HG03565 (cell line): ENCODE results near the gene RXRG.
"Not testable (repeated sequence)": the region's sequence is repeated elsewhere in the genome, so short reads cannot be mapped to it uniquely, and the experiment has no call there.

ENCODE experiments used
- ATAC-seq: cut with Tn5 transposase; IDR thresholded peaks from one replicate; pipeline ENCODE4 v1.9.1; 2021; ENCODE audit warnings: mild to moderate bottlenecking, moderate library complexity; ENCODE audit not compliant: unreplicated experiment

The RXRG gene

GRCh38 chr1:165444897-165445370, at the start of gene RXRG:
Gene RXRG, minus strand, starts transcription at chr1:165445126. Its CDS starts 233 bp downstream, at chr1:165444893.
- no peak for ATAC-seq

GRCh38 chr1:165492845-165493373, 48.0 kb upstream of the RXRG start:
- ATAC-seq = no peak

DNA sequence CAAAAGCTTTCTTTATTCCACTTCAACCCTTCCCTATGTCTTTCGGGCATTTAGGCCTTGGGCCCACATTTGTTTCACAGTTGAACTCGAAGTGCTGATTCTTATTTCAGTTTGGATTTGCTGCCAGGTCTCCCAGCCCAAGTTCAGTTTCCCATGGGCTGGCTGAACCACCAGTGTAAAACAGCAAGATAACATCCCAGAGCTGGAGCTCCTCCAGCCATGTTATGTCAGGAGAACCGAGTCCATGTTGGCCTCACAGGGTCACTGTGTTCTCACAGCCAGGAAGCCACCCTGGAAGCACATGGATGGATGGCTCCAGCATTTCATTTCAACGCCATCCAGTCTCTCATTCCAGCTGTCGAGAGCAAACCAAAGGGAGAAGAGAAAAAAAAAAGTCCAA, 45.2 kb upstream of the RXRG start:
- no peak for ATAC-seq

- no peak for ATAC-seq
These were observed 43.0 kb upstream of the RXRG start for GRCh38 chr1:165487921-165488320.

DNA sequence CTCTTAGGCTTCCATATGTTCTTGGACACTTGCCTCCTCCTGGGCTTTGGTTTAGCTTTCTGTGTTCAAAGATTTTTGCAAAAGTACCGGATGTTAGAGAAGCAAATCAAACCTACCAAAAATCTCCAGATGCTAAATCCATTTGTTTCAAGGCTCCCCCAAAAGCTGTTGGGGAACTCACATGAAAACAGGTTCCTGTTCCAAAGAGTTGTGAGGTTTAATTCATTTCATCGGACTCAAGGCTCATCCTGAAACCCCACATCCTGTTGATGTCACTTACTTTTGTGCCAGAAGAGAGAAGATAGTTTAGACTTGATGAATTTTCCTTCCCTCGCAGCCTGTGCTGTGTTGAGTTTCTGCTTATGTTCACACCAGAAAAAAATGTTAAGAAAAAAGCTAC, 41.7 kb upstream of the RXRG start:
- ATAC-seq = no peak

DNA sequence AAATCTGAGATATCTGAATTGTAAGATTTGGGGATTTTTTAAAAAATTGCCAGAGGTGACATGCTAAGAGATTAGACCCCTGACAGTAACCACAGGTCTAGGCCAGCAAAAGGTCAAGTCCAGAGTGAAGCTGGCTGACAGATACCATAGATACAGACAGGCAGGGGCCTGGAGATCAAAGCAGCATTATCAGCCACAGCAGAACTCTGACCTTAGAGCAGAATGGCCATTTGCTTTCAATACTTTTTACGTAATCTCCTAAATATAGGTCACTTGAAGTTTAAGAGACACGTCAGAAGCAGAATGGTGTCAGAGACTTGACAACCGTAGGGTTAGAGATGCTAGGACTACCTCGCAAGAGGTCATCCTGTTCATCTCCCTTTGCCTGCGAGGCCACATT, 40.8 kb upstream of the RXRG start:
- no peak for ATAC-seq

GRCh38 chr1:165484532-165484931, 39.6 kb upstream of the RXRG start:
- no peak for ATAC-seq

- ATAC-seq = no peak
These were observed 38.5 kb upstream of the RXRG start for GRCh38 chr1:165483412-165483811.

GRCh38 chr1:165481820-165482532, 37.0 kb upstream of the RXRG start:
- no peak for ATAC-seq

- no peak for ATAC-seq
These were observed 31.9 kb upstream of the RXRG start for GRCh38 chr1:165476776-165477175.

DNA sequence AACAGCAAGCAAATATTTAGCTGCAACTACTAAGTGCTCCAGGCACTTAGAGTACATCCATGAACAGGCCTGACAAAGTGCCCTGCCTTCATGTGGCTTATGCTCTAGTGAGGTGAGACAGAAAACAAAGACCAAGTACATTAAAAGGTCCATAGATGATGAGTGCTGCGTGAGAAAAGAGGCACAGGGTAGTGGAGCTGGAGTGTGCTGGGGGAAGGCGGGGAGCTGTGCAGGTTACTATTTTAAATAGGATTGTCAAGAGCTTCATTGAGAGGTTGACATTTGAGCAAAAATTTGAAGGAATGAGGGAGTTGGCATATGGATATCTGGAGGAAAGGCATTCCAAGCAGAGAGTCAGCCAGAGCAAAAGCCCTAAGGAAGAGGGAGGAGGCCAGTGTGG, 29.3 kb upstream of the RXRG start:
- no peak for ATAC-seq

GRCh38 chr1:165473081-165473480, 28.2 kb upstream of the RXRG start:
- no peak for ATAC-seq

GRCh38 chr1:165468726-165469249, 23.9 kb upstream of the RXRG start:
- no peak for ATAC-seq

GRCh38 chr1:165468253-165468652, 23.3 kb upstream of the RXRG start:
- no peak for ATAC-seq

GRCh38 chr1:165467706-165468105, 22.8 kb upstream of the RXRG start:
- no peak for ATAC-seq

DNA sequence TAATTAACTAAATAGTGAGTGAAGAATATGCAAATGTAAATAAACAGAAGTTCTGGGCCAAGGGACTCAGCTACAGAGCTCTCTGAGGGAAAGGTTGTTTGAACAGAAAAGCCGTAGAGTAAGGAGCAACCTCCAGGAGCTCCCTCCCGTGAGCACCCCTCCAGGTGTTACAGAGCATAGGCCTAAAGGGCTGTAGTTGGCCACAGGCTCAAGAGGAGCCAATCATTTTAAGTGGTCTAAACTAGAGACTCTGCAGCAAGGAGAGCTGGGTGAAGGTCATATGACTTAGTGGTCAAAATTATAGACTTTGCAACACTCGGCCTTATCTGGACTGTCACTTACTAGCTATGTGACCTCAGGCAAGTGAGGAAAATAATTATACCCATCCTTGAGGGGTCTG, 19.1 kb upstream of the RXRG start:
- ATAC-seq = no peak

- ATAC-seq = not testable (repeated sequence)
These were observed 14.8 kb upstream of the RXRG start for GRCh38 chr1:165459683-165460082.

DNA sequence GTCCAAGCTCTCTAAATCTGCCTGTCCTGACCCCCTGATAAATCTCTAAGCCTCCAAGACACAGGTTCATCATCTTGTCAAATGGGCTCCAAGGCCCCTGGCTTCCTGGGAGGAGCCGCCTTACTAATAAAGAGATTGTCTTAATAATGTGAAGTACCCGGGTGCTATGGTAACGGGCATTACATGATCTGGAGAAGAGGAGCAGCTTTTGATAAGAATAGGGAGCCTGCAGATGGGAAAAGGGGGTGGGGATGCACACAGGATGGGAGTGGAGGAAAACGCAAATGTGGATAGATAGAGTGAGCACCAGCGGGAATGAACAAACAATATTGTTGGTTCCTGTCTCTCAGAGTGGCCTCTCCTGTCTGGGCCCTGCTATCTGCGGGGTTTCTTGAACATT, 11.9 kb upstream of the RXRG start:
- no peak for ATAC-seq

GRCh38 chr1:165456114-165456513, 11.2 kb upstream of the RXRG start:
- ATAC-seq = no peak

DNA sequence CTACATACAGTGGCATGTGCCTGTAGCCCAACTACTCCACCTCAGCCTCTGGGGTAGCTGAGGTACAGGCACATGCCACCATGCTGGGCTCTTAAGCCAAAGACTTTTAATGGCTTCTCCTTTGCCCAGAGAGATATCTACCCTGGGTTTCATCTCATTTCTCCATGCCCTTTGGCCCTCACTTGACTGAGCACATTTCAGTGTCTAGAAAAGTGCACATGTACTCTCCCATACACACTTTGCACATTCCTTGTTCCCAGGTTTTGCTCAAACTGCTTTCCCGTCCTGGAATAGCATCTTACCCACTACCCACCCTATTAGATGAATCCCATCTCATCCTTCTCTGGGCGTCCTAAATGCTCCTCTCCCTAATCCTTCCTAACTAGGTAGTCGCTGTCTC, 10.2 kb upstream of the RXRG start:
- no peak for ATAC-seq

- no peak for ATAC-seq
These were observed 9.2 kb upstream of the RXRG start for GRCh38 chr1:165454091-165454610.
